ENCODE data around the gene ITCH. TPM values are rescaled to one million over a fixed set of nuclear protein-coding genes. Genes with fewer than 3 reads are reported as not detected.
"Not testable (repeated sequence)": the region's sequence is repeated elsewhere in the genome, so short reads cannot be mapped to it uniquely, and the experiment has no call there.

ITCH gene
- total and polyA plus RNA-seq, 9 of the 15 experiments (the other 6 are each of a cell fraction or from before 2014, with no cell fraction given) = 7.5 to 53.0 (median 22.9) TPM

DNA sequence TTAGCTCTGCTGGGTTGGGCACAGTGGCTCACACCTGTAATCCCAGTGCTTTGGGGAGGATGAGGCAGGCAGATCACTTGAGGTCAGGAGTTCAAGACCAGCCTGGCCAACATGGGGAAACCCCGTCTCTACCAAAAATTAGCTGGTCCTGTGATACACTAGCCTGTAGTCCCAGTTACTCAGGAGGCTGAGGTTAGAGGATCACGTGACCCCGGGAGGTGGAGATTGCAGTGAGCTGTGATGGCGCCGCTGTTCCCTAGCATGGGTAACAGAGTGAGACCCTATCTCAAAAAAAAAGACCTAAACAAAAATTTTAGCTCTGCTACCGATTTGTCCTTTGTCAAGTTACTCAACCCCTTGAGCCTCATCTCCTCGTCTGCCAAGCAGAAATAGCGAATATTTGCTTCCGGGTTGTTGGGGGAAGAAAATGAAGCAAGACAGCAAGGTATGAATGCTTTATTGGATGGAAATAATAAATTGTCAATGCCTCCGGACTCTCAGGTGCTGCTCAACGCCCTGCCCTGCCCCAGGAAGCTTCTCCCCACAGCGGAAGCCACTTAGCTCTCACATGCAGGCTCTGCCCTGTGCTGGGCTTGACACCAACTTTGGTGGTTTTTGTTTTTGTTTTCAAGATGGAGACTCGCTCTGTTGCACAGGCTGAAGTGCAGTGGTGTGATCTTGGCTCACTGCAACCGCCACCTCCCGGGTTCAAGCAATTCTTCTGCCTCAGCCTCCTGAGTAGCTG, 24.9 kb upstream of the ITCH start (continued):
- TF ChIP-seq NR2C2 (CRISPR knock-in tag; IDR thresholded peaks at IDR 0.05) (no peak), NR2C2 (tag; IDR thresholded peaks at IDR 0.05) (peak; percentile 73), REST (IDR thresholded peaks at IDR 0.05; ENCODE audit: borderline replicate concordance) (peak; percentile 26; the same call in 1 of the 2 replicates), REST (CRISPR knock-in tag; IDR thresholded peaks at IDR 0.05; ENCODE audit: low read depth) (no peak)
- TF ChIP-seq, protein P1, sequence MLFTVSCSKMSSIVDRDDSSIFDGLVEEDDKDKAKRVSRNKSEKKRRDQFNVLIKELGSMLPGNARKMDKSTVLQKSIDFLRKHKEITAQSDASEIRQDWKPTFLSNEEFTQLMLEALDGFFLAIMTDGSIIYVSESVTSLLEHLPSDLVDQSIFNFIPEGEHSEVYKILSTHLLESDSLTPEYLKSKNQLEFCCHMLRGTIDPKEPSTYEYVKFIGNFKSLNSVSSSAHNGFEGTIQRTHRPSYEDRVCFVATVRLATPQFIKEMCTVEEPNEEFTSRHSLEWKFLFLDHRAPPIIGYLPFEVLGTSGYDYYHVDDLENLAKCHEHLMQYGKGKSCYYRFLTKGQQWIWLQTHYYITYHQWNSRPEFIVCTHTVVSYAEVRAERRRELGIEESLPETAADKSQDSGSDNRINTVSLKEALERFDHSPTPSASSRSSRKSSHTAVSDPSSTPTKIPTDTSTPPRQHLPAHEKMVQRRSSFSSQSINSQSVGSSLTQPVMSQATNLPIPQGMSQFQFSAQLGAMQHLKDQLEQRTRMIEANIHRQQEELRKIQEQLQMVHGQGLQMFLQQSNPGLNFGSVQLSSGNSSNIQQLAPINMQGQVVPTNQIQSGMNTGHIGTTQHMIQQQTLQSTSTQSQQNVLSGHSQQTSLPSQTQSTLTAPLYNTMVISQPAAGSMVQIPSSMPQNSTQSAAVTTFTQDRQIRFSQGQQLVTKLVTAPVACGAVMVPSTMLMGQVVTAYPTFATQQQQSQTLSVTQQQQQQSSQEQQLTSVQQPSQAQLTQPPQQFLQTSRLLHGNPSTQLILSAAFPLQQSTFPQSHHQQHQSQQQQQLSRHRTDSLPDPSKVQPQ (CRISPR knock-in tag; IDR thresholded peaks at IDR 0.05; ENCODE audit: borderline replicate concordance) = no peak

DNA sequence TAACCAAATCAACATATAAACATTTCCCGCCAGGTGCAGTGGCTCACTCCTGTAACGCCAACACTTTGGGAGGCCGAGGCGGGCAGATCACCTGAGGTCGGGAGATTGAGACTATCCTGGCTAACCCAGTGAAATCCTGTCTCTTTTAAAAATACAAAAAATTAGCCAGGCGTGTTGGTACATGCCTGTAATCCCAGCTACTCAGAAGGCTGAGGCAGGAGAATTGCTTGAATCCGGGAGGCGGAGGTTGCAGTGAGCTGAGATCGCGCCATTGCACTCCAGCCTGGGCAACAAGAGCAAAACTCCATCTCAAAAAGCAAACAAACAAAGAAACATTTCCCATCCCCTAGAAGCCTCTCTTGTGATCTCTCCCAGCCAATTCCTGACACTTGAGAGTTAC, 22.3 kb upstream of the ITCH start:
- BruUV-seq (replicated peaks); H3K4me3 ChIP-seq; CTCF ChIA-PET (ENCODE audit: low intra/inter-chr PET ratio): not testable (repeated sequence)

More for the DNA sequence above, 22.3 kb upstream of the ITCH start:
- H3K4me1 ChIP-seq (replicated peaks in 1 of 2; ENCODE audit: control insufficient read depth in 2 of 2, insufficient read depth in 2 of 2, low read length in 2 of 2); H3K9me3 ChIP-seq (replicated peaks; ENCODE audit: control insufficient read depth, insufficient read depth, low read depth, low read length); H3K4me2 ChIP-seq (ENCODE audit: insufficient read depth, low read length); FAIRE-seq; H4K20me1 ChIP-seq (replicated peaks; ENCODE audit: control insufficient read depth, insufficient read depth, low read length); in situ Hi-C loops (cut with MboI); H3K27ac ChIP-seq (ENCODE audit: extremely low read depth, low read depth, low read length); intact Hi-C loops (cut with micrococcal nuclease); H3K9me1 ChIP-seq (ENCODE audit: control insufficient read depth, insufficient read depth, low read length); H3K36me3 ChIP-seq (ENCODE audit: control insufficient read depth, insufficient read depth, low read length); H3K9ac ChIP-seq (ENCODE audit: insufficient read depth in 1 of 2, low read depth in 2 of 2, low read length in 2 of 2); ATAC-seq; POLR2A ChIA-PET; H3K27me3 ChIP-seq (ENCODE audit: control insufficient read depth in 2 of 2, insufficient read depth in 2 of 2, low read length in 2 of 2); H2AFZ ChIP-seq (ENCODE audit: low read depth, low read length); H3K79me2 ChIP-seq (ENCODE audit: control insufficient read depth, insufficient read depth, low read length): not testable (repeated sequence)
- WGBS (ENCODE audit: insufficient coverage, low coverage, missing lambda C conversion rate) = 69% methylated on average over 10 of the region's 10 CpGs
- peak in 1 of 4 experiments; percentile 1 for DNase-seq (ENCODE audit: extremely low read depth in 1 of 4, low spot score in 3 of 4)
